Eye (tissue), 1 donor: Measurements from ENCODE around the gene MED13L.
"Not testable (repeated sequence)": the region's sequence is repeated elsewhere in the genome, so short reads cannot be mapped to it uniquely, and the experiment has no call there.

Source experiments
- DNase-seq: peaks from one replicate; pipeline ENCODE4 v3.0.0-alpha.2; 2015

Gene MED13L

DNA sequence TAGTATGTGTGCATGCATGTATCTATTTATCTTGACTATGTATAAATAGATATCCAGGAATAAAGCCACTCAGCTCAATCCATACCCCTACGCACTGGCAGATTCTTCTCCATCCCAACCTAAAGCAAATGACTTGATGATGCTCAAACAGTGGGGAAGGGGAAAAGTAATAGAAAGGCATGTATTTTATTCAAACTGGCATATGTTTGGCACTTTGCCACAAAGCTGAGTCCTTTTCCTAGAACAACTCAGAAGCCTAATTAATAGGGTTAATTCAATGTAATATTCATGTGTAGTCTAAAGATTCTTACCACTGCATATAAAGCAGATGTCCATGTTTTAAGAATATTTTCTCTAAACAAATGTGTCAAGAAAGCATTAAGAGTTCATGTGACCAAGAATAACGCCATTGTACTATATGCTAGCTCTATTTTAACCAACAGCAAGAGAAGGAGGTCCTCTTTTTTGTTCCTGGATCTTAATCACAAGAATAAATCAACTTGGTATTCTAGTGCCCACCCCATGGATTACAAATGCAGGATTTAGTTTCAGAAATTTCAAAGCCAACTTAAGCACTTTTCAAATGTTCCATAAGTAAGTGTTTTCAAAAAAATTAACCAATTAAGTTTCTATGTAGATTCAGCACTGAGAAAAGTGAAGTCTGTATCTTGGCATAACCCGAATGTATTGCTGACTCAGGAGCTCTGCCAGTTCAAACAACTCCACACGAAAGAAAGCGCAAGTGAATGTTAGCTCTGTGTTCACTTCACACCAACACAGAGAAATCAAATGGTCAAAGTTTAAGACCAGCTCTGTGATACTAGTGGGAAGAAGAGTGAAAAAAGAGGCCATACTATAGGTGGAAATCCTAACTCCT is 233.6 kb downstream of the MED13L start:
- DNase-seq, result peak; percentile 35

GRCh38 chr12:116040402-116040801 is 237.1 kb downstream of the MED13L start:
- DNase-seq, result no peak

DNA sequence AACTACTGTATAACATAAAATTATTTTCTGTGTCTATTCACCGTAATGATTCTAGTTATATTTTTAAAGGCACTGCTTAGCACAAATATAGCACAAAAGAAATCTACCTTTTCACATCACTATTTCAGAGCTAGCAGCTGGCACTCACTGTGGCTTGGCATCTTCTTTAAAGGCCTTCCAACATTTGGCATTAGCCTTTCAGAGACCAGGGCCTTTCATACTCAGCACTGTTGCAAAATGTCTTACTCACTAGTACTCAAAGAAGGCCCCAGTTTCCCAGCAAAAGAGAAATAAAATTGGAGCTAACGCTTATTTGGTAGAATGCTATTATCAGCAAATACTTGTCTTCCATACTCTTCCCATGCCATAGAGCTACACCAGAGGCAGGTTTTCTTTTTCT is 238.4 kb downstream of the MED13L start:
- no peak for DNase-seq

DNA sequence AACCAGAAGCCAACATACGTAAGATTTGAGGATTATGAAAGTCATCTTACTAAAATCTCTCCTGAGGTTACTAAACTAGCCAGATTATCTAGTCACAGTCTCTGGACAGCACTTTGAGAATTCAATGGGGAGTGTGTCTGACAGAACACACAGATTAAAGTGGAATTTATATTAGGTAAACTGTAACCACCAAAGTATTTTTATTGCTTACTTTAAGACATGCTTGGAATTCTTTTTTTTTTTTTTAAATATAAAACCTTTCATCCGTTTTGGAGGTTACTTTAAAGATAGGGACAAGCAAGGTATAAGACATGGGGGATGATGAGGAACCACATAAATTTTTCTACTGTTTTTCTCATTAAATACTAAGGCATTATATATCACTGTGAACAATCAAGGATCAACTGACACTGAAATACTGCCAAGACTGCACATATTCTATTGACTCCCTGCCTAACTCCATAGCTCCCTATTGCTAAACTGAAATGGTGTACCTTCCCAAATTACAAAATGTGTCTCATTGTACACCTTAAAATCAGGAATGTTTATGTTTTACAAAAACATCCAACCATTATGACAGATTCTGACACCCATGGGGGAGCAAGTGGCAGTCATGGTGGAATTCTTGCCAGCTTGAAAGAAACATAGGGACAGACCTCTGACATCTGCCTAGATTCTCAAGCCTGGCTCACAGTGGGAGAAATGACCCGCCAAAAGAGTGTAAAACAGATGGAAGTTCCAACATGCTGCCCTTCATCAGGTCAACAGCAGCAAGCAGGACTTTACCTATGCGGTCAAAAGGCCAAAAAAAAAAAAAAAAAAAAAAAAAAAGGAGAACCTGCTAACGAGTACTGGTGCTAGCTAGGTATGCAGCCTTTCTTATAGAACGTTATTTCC is 239.3 kb downstream of the MED13L start:
- no peak for DNase-seq

- DNase-seq, result no peak
Observed at GRCh38 chr12:116033765-116034164, 243.7 kb downstream of the MED13L start.

- not testable (repeated sequence) for DNase-seq
Observed at GRCh38 chr12:116031624-116032023, 245.9 kb downstream of the MED13L start.

DNA sequence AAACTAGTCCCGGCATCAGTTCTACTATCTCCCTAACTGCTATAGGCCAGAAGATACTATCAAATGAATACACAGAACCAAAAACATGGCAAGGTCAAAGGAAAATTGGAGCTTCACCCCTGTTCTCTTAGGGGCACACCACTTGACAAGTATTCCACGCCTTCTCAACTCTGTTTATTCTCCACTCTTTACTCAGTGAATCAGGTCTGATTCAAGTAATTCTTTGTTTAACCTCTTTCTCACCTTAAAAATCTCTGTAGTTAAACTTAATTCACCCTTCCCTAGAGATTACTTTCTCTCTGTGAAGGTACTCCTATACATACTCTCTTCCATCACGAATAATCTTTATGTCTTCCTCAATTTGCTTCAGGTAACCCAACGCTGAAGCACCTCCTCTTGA is 248.9 kb downstream of the MED13L start:
- DNase-seq, result no peak

DNA sequence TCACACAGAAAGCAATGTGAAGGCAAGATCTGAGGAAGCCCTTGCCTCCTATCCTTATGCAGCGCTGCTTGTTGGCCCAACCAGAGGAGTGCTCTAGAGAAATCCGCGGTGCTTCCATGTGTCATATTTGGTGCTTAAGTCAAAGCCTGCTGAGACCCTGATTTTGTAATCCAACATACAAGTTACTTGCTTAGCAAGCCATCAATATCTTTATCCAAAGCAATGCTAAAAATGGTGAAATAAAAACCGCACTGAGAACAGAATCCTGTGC is 250.0 kb downstream of the MED13L start:
- no peak for DNase-seq

- no peak for DNase-seq
Observed at GRCh38 chr12:116026768-116027550, 250.5 kb downstream of the MED13L start.

DNA sequence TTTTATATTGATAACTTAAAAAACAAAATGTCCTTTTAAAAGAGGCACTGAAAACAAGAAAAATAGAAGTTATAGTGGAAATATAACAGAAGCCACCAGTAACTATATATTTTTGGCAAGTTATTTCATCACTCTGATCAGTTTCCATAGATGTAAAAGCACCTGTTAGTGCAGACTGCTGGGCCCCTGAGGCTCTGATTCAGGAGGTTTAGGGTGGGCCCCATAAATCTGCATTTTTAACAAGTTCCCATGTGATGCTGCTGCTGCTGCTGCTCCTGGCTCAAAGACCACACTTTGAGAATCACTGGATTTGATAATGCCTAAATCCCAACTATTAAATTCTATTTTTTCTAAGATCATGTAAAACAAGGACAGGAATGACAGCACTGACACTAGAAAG is 251.1 kb downstream of the MED13L start:
- no peak for DNase-seq

DNA sequence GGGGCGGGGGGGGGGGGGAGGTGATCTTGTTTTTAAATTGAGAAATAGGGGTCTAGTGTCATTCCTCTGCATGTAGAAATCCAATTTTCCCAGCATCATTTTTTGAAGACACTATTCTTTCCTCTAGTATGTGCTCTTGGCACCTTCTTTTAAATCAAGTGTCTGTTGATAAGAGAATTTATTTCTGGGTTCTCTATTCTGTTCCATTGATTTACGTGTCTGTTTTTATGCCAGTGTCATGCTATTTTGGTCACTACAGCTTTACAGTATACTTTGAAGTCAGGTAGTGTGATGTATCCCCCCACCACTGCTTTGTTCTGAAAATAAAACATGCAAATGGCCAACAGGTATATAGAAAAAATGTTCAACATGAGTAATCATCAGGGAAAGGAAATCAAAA is 252.7 kb downstream of the MED13L start:
- DNase-seq, result no peak

GRCh38 chr12:116019415-116019814 is 258.1 kb downstream of the MED13L start:
- DNase-seq, result no peak

- DNase-seq, result no peak
Observed at GRCh38 chr12:116018282-116018681, 259.2 kb downstream of the MED13L start.

DNA sequence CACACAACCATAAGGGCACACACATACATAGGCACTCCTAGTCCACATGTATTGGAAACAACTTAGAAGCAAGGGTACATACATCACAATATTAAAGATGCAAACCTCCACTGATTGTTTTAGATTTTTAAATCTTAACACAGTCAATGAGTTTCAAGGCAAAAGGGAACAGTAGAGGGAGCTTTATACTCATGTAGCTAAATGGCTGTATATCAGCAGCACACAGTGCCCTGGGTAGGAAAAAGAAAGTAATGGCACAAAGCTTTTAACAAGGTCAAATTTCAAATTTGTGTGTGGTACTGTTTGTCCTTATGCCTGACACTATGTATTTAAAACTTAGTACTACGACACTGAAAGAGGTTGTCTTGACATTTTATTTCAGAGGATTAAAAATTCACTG is 262.0 kb downstream of the MED13L start:
- peak; percentile 58 for DNase-seq

- no peak for DNase-seq
Observed at GRCh38 chr12:116012757-116013156, 264.7 kb downstream of the MED13L start.

- DNase-seq, result no peak
Observed at GRCh38 chr12:116011217-116011616, 266.3 kb downstream of the MED13L start.

DNA sequence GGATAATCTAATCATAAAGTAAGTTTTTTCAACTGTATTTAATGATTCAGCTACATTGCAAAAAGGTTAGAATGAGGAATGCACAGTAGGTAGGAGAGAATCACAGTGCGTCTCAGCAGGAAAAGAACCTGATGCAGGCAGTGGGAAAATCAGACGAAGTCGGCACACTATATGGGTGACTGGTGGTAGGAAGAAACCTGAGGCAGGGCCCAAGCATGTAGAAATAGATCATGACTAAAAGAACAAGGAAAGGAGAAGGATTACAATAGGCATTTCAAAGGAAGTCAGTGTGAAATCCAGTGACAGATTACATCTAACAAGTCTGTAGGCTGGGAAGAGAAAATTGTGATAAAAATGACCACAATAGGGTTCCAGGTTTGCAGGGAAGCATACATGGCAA is 267.0 kb downstream of the MED13L start:
- no peak for DNase-seq

GRCh38 chr12:116009805-116010204 is 267.7 kb downstream of the MED13L start:
- DNase-seq, result no peak

DNA sequence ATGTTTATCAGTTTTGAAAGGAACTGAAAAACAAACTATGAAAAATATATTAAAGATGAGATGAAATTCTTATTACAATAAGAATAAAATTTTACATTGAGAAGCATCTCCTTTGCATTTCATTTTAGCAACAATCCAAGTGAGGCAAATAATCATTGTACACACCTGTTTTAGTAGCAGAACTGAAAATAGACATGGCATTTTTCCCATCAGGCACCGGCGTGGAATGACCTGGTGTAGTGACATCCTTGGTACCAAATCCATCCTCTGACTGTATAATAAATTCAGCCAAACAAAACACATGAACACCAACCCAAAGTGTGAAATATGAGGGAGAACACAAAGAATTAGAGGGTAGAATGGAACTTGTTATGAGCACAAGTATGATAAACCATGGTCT is 271.4 kb downstream of the MED13L start:
- DNase-seq, result no peak

- no peak for DNase-seq
Observed at GRCh38 chr12:116002890-116003536, 274.5 kb downstream of the MED13L start.

DNA sequence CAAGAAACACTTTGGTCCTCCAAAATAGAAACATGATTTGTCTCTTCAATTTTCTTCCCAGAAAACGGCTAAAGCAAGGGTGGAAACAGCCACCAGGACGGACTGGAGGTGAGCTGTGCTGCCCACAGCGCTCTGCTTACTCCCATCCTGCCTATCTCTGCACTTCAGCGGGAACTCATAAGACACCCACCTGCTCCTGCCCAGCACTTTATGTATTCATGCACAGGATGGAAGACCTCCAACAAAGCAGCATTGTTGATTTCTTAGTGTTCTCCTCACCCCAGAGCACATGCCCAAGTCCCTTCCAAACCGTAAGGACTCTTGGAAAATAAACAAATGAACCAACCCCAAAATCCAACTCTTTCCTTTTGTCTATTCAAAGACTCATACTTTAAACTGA is 277.2 kb downstream of the MED13L start:
- DNase-seq, result no peak

- DNase-seq, result no peak
Observed at GRCh38 chr12:115999582-115999981, 277.9 kb downstream of the MED13L start.
